OCI-LY3 (cell line): ENCODE results near the gene TPK1.

Experiments used
- H2AFZ ChIP-seq: fragments of 200-600, 300-600 bp; shearing (Covaris generic); 2 replicates; pipeline ENCODE4 v1.6.0; 2014; ENCODE audit warnings: antibody characterized with exemption, low read depth, low read length
- H3K27ac ChIP-seq: fragments of 200-600, 300-600 bp; sonication (generic); 2 replicates; pipeline ENCODE4 v1.5.1; 2014; ENCODE audit warnings: mild to moderate bottlenecking, low read length, moderate library complexity, mixed read lengths
- H3K27me3 ChIP-seq: fragments of 200-600, 300-600 bp; sonication (generic); 2 replicates; pipeline ENCODE4 v1.6.1; 2014; ENCODE audit warnings: low read depth, low read length, mixed read lengths
- H3K36me3 ChIP-seq: fragments of 200-600, 300-600 bp; sonication (generic); replicated peaks from 2 replicates; pipeline ENCODE3; 2014; ENCODE audit warnings: low read depth, low read length, mixed read lengths
- H3K4me1 ChIP-seq: fragments of 300-600, 200-600 bp; sonication (generic); 2 replicates; pipeline ENCODE4 v1.6.1; 2014; ENCODE audit warnings: low read length, mixed read lengths
- H3K4me2 ChIP-seq: fragments of 200-600, 300-600 bp; sonication (generic); 2 replicates; pipeline ENCODE4 v1.6.1; 2014; ENCODE audit warnings: low read length, mixed read lengths
- H3K4me3 ChIP-seq: fragments of 300-600, 200-600 bp; sonication (generic); 2 replicates; pipeline ENCODE4 v1.5.1; 2014; ENCODE audit warnings: antibody characterized with exemption, mild to moderate bottlenecking, low read length, moderate library complexity
- H3K79me2 ChIP-seq: fragments of 300-600, 200-600 bp; shearing (Covaris generic); 2 replicates; pipeline ENCODE4 v1.6.1; 2014; ENCODE audit warnings: mild to moderate bottlenecking, low read length, mixed read lengths
- H3K9ac ChIP-seq: fragments of 300-600, 200-600 bp; shearing (Covaris generic); 2 replicates; pipeline ENCODE4 v1.6.0; 2014; ENCODE audit warnings: mild to moderate bottlenecking, low read length, moderate library complexity
- H3K9me3 ChIP-seq: fragments of 200-600, 300-600 bp; shearing (Covaris generic); 2 replicates; pipeline ENCODE4 v1.6.1; 2014; ENCODE audit warnings: low read length, mixed read lengths; ENCODE audit not compliant: insufficient read depth
- H4K20me1 ChIP-seq: fragments of 200-600, 300-600 bp; sonication (generic); 2 replicates; pipeline ENCODE4 v1.6.1; 2016; ENCODE audit warnings: low read length, mixed read lengths; ENCODE audit not compliant: insufficient read depth
- CTCF ChIP-seq: fragments of 200-600, 300-600 bp; sonication (generic); IDR thresholded peaks from 2 replicates; pipeline ENCODE4 v1.5.1; 2014; ENCODE audit warnings: antibody characterized with exemption, low read length, low read depth
- EZH2phosphoT487 ChIP-seq: fragments of 200-600 bp; shearing (Covaris generic); IDR thresholded peaks from 2 replicates; pipeline ENCODE4 v1.6.1; 2018; ENCODE audit warnings: antibody characterized with exemption, mixed run types, low read depth

The TPK1 gene

GRCh38 chr7:144407266-144407931 lies 428.5 kb downstream of the TPK1 start:
- Histone ChIP-seq H3K4me3 (no peak overlapping the region), H3K79me2 (no peaks in the 10 kb centered on the region), H3K9ac (no peak overlapping the region), H3K27ac (no peak overlapping the region), H2AFZ (no peak overlapping the region), H4K20me1 (no peaks in the 10 kb centered on the region), H3K36me3 (no peaks in the 10 kb centered on the region), H3K4me2 (no peak overlapping the region), H3K9me3 (no peaks in the 10 kb centered on the region), H3K27me3 (peaks cover 9% of the 10 kb centered on the region; the same call in 1 of the 2 replicates), H3K4me1 (no peaks in the 10 kb centered on the region)
- TF ChIP-seq EZH2phosphoT487, result no peak
- no peak for TF ChIP-seq CTCF

- Histone ChIP-seq H3K27ac (no peak overlapping the region), H4K20me1 (no peaks in the 10 kb centered on the region), H3K9me3 (no peaks in the 10 kb centered on the region), H2AFZ (no peak overlapping the region), H3K79me2 (no peaks in the 10 kb centered on the region), H3K9ac (no peak overlapping the region), H3K36me3 (no peaks in the 10 kb centered on the region), H3K4me2 (no peak overlapping the region), H3K27me3 (peaks cover 16% of the 10 kb centered on the region; the same call in 1 of the 2 replicates), H3K4me1 (no peaks in the 10 kb centered on the region), H3K4me3 (no peak overlapping the region)
- no peak for TF ChIP-seq CTCF
- no peak for TF ChIP-seq EZH2phosphoT487
Measured at GRCh38 chr7:144404946-144405345, 430.9 kb downstream of the TPK1 start.

- H2AFZ ChIP-seq, result no peak within 1 kb of the TSS
- no peaks in the 10 kb centered on the region for H4K20me1 ChIP-seq
- no peak within 1 kb of the TSS for H3K9ac ChIP-seq
- no peak within 1 kb of the TSS for H3K4me2 ChIP-seq
- no peak for TF ChIP-seq EZH2phosphoT487
- no peak for TF ChIP-seq CTCF
- H3K27me3 ChIP-seq, result peaks cover 20% of the 10 kb centered on the region; the same call in 1 of the 2 replicates
- H3K4me1 ChIP-seq, result no peaks in the 10 kb centered on the region
- H3K4me3 ChIP-seq, result no peak within 1 kb of the TSS
- no peak within 1 kb of the TSS for H3K27ac ChIP-seq
- H3K36me3 ChIP-seq, result no peaks in the 10 kb centered on the region
- H3K9me3 ChIP-seq, result no peaks in the 10 kb centered on the region
- H3K79me2 ChIP-seq, result no peaks in the 10 kb centered on the region
Measured at GRCh38 chr7:144403649-144404061, 432.2 kb downstream of the TPK1 start, which contains the start of gene NOBOX. TSS of gene NOBOX (minus strand) at chr7:144403693.

- no peak overlapping the region for H3K4me3 ChIP-seq
- TF ChIP-seq CTCF (no peak), EZH2phosphoT487 (no peak)
- H4K20me1 ChIP-seq, result no peaks in the 10 kb centered on the region
- H2AFZ ChIP-seq, result no peak overlapping the region
- H3K9me3 ChIP-seq, result no peaks in the 10 kb centered on the region
- H3K27ac ChIP-seq, result no peak overlapping the region
- H3K9ac ChIP-seq, result no peak overlapping the region
- no peaks in the 10 kb centered on the region for H3K4me1 ChIP-seq
- peaks cover 17% of the 10 kb centered on the region; the same call in 1 of the 2 replicates for H3K27me3 ChIP-seq
- no peaks in the 10 kb centered on the region for H3K79me2 ChIP-seq
- no peaks in the 10 kb centered on the region for H3K36me3 ChIP-seq
- H3K4me2 ChIP-seq, result no peak overlapping the region
Measured at GRCh38 chr7:144403102-144403501, 432.8 kb downstream of the TPK1 start.
